Adipocyte (in vitro differentiated cells): ENCODE data around the gene LRRC49.

Experiments
- DNase-seq: peaks from one replicate; pipeline ENCODE4 v3.0.0-alpha.2; 2015; ENCODE audit warnings: low read depth
- H3K27me3 ChIP-seq: replicated peaks from 2 replicates; pipeline ENCODE4 v1.7.0; 2013; ENCODE audit warnings: mild to moderate bottlenecking, low read length, moderate library complexity; ENCODE audit not compliant: control insufficient read depth, insufficient read depth
- H3K36me3 ChIP-seq: 2 replicates; pipeline ENCODE4 v1.7.0; 2013; ENCODE audit warnings: low read length, mild to moderate bottlenecking, moderate library complexity; ENCODE audit not compliant: control insufficient read depth, insufficient read depth, severe bottlenecking
- H3K4me1 ChIP-seq: 2 replicates; pipeline ENCODE4 v1.7.0; 2013; ENCODE audit warnings: mild to moderate bottlenecking, low read length, moderate library complexity; ENCODE audit not compliant: control insufficient read depth, insufficient read depth
- H3K4me3 ChIP-seq: 2 replicates; pipeline ENCODE4 v1.7.0; 2013; ENCODE audit warnings: mild to moderate bottlenecking, low read length, moderate library complexity
- H3K9ac ChIP-seq: 2 replicates; pipeline ENCODE4 v1.7.0; 2013; ENCODE audit warnings: mild to moderate bottlenecking, low read length, moderate library complexity
- H3K9me3 ChIP-seq: 2 replicates; pipeline ENCODE4 v1.7.0; 2013; ENCODE audit warnings: mild to moderate bottlenecking, low read length, moderate library complexity; ENCODE audit not compliant: control insufficient read depth

Gene LRRC49

GRCh38 chr15:70892002-70892911 lies at the start of gene LRRC49, which contains the start of gene THAP10:
Gene LRRC49, plus strand, starts transcription at chr15:70892826. Its CDS starts 69 bp downstream, at chr15:70892895.
Gene THAP10, minus strand, starts transcription at chr15:70892433. Its CDS starts 161 bp downstream, at chr15:70892272.
- Histone ChIP-seq H3K36me3 (no peaks in the 10 kb centered on the region), H3K9ac (peak within 1 kb of the TSS; percentile 84), H3K4me3 (peak within 1 kb of the TSS; percentile 86), H3K27me3 (no peaks in the 10 kb centered on the region), H3K4me1 (peaks cover 8% of the 10 kb centered on the region), H3K9me3 (no peaks in the 10 kb centered on the region)
- peak; percentile 94 for DNase-seq

DNA sequence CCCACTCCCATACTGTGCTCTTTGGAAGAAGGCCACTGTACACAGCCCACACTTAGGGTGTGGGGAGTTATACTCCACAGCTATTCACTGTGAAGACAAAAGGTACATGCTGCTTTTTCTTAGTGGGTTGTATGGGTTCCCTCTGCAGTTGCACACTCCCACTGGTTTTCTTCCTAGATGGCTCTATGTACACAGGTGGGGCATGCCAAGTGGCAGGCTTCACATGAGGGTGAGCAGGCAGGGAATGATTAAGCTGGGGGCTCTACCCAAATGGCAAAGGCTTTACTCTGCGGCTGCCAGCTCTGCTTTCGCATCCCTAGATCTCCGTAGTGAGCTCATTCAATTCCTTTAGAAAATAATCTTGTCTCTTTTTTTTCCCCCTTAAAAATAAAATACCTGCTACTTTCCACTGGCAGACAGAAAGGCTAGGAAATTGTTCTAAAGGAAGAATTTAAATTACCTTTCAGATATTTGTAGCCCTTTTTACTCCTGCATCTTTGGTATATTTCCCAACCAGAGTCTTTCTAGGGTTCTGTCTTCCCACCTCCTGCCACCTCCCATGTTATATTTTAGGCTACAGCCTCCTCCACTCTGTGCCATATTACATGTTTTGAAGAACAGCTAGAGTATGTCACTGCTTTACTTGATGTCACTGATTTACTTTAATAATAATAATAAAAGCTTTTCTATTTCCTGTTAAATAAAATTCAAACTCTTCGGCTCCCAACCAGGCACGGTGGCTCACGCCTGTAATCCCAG lies 46.8 kb upstream of the LRRC49 start:
- no peak overlapping the region for H3K4me3 ChIP-seq
- H3K9ac ChIP-seq = no peak overlapping the region
- DNase-seq = no peak
- no peaks in the 10 kb centered on the region for H3K9me3 ChIP-seq
- H3K36me3 ChIP-seq = peaks cover 5% of the 10 kb centered on the region
- no peaks in the 10 kb centered on the region for H3K27me3 ChIP-seq
- peaks cover 15% of the 10 kb centered on the region for H3K4me1 ChIP-seq

DNA sequence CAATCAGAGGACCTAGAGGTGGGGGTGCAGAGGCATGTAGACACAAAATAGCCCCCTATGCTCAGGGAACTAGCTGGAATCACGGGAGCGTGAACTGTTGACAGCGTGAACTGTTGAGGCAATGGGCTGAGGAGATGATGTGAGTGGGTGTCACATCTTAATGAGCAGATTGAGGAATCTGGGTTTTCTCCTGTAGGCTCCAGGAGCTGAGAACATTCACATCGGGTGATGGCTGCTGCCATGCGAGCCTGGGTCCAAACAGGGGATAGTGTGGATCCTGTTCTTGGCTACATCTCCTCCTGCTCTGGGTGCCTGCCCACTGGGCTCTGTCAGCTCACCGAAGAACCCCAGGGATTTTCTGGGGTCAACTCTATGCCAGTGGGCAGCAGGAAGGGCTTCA lies 40.7 kb upstream of the LRRC49 start:
- H3K9ac ChIP-seq = peak overlapping the region; percentile 93
- no peaks in the 10 kb centered on the region for H3K27me3 ChIP-seq
- DNase-seq = no peak
- H3K9me3 ChIP-seq = no peaks in the 10 kb centered on the region
- H3K36me3 ChIP-seq = peaks cover 13% of the 10 kb centered on the region
- H3K4me3 ChIP-seq = peak overlapping the region; percentile 95
- peaks cover 51% of the 10 kb centered on the region for H3K4me1 ChIP-seq

- no peaks in the 10 kb centered on the region for H3K9me3 ChIP-seq
- H3K27me3 ChIP-seq = no peaks in the 10 kb centered on the region
- peaks cover 13% of the 10 kb centered on the region for H3K36me3 ChIP-seq
- peaks cover 60% of the 10 kb centered on the region for H3K4me1 ChIP-seq
- peak; percentile 53 for DNase-seq
- H3K9ac ChIP-seq = peak overlapping the region; percentile 93
- peak overlapping the region; percentile 95 for H3K4me3 ChIP-seq
These were observed 39.9 kb upstream of the LRRC49 start for GRCh38 chr15:70852501-70853317.

DNA sequence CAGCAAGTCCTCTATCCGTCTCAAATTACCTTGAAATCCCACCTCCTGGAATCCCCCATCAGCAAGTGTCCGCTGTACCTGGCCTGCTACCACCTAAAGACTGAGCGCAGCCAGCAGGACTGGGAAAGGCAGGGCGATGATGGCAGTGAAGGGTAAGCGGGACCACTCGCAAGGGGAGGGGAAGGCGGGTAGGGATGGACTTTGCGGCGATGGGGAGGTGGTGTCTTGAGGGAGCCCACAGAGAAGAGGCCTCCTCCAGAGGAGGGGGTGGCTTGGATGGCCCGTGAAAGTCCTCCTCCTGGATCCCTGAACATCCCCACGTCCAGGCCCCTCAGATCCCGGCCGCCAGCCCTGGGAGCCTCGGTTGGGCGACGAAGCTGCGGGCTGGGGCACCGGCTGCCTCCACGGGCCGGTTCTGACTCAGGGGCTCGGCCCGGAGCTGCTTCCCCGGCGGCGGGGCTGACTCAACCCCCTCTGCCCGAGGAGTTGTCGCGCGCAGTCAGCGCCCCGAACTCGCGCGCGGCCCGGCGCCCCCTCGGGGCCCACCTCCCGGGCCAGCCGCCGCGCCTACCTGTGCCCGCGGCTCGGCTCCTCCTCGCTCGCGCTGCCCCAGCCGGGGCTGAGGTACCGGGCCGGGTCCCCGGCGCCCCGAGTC lies 39.2 kb upstream of the LRRC49 start:
- Histone ChIP-seq H3K4me1 (peaks cover 64% of the 10 kb centered on the region), H3K27me3 (no peaks in the 10 kb centered on the region), H3K36me3 (peaks cover 13% of the 10 kb centered on the region), H3K9ac (peak overlapping the region; percentile 93), H3K9me3 (no peaks in the 10 kb centered on the region), H3K4me3 (peak overlapping the region; percentile 95)
- peak; percentile 80 for DNase-seq

DNA sequence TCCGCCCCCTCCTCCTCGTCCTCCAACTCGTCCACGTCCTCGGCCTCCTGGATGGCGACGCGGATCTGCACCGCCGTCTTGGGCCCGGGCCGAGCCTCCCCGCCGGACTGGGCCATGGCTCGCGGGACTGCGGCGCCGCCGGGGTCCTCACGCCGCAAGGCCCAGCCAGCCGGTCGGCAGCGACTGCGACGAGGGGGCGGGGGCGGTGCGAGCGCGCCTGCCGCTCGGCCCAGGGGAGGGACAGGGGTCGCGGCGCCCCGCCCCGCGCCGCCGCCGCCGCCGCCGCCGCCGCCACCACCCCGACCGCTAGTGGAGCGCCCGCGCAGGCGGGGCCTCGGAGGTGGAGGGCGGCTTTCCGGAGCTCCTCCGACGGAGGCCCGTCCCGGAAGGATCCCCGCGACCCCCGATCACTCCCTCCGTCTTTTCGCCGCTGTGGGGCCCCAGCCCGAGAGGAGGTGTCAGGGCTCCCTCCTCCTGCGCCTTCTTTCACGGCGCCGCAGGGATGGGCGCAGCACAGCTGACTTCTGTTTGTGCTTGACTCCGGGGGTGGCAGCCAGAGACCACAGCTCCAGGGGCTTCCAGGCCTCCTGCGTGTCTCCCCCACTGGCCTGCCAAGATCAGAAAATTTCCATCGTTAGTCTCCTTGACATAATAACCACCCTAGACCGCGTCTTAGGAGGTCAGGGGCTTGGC lies 38.5 kb upstream of the LRRC49 start, which contains the start of gene LARP6:
TSS of gene LARP6 (minus strand) at position 185 of the 693 bp plus-strand sequence. CDS start at position 116, 69 bp downstream.
- peaks cover 13% of the 10 kb centered on the region for H3K36me3 ChIP-seq
- H3K4me1 ChIP-seq = peaks cover 64% of the 10 kb centered on the region
- peak; percentile 81 for DNase-seq
- no peaks in the 10 kb centered on the region for H3K9me3 ChIP-seq
- H3K9ac ChIP-seq = peak within 1 kb of the TSS; percentile 93
- peak within 1 kb of the TSS; percentile 95 for H3K4me3 ChIP-seq
- H3K27me3 ChIP-seq = no peaks in the 10 kb centered on the region

- Histone ChIP-seq H3K4me1 (peaks cover 59% of the 10 kb centered on the region), H3K9ac (peak overlapping the region; percentile 93), H3K9me3 (no peaks in the 10 kb centered on the region), H3K36me3 (peaks cover 13% of the 10 kb centered on the region), H3K27me3 (no peaks in the 10 kb centered on the region), H3K4me3 (peak overlapping the region; percentile 84)
- peak; percentile 54 for DNase-seq
These were observed 38.0 kb upstream of the LRRC49 start for GRCh38 chr15:70854666-70854976.

DNA sequence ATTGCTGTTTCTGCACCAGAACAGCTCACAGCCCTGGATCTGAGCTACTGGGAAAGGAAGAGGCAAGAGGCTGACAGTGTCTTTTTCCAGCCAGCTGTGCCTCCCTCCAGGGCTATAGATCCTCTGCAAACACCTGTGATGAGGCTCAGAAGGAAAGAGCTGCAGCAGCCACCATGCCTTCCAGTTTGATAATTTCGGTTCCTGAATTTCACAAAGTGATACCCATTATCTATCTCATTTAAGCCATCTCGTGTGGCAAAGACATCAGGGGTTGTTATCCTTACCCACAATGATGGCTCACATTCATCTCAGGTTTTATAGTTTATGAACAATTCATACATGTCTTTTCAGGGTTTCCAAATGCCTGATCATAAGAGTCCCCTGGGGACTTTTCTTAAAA lies 36.9 kb upstream of the LRRC49 start:
- H3K9ac ChIP-seq = peak overlapping the region; percentile 76
- H3K27me3 ChIP-seq = no peaks in the 10 kb centered on the region
- no peaks in the 10 kb centered on the region for H3K9me3 ChIP-seq
- H3K4me1 ChIP-seq = peaks cover 48% of the 10 kb centered on the region
- H3K4me3 ChIP-seq = no peak overlapping the region
- DNase-seq = no peak
- H3K36me3 ChIP-seq = peaks cover 11% of the 10 kb centered on the region

DNA sequence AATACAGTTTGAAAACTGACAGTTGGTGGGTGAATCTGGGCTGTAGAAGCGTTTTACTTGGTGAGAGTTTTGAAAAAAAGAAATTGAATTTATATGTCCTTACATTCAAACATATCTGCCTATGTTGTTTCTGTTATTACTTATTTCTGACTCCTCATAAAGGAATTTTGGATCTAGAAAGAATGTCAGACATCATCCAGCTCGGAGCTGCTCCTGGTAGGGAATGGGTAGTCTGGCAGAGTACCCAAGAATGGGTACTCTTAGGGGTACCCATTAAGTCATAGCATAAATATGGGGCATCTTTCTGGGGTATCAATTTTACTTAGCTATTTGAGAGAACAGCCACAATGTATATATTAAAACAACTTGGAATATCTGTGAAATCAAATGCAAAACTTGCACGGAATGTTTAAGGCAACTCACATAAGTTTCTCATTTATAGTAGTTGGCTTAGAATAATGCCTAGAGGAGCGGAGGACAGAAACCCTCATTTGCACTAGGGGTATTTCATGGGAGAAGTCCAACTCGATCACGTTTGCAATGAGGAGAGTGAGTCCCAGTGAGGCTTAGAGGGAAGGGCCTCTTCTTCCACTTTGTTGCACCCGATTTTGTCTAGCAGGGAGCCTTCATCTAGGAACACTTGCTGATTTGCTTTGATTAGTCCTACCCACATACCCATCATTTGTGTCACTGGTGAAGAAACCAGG lies 36.3 kb upstream of the LRRC49 start:
- peak; percentile 75 for DNase-seq
- H3K27me3 ChIP-seq = no peaks in the 10 kb centered on the region
- H3K4me3 ChIP-seq = peak overlapping the region; percentile 74
- peak overlapping the region; percentile 76 for H3K9ac ChIP-seq
- peaks cover 48% of the 10 kb centered on the region for H3K4me1 ChIP-seq
- H3K9me3 ChIP-seq = no peaks in the 10 kb centered on the region
- peaks cover 6% of the 10 kb centered on the region for H3K36me3 ChIP-seq
